Activated T-cell treated with anti-CD3 and anti-CD28 coated beads for 1 hour (primary cell): Measurements from ENCODE around the gene UPK1A.
"Not testable (repeated sequence)": the region's sequence is repeated elsewhere in the genome, so short reads cannot be mapped to it uniquely, and the experiment has no call there.

ENCODE experiments used
- DNase-seq: peaks from one replicate; pipeline ENCODE4 v3.0.0-alpha.2; 2020; ENCODE audit warnings: low read depth

Gene UPK1A

GRCh38 chr19:35644987-35645679 lies 21.2 kb upstream of the UPK1A start:
- DNase-seq = peak; percentile 67

DNA sequence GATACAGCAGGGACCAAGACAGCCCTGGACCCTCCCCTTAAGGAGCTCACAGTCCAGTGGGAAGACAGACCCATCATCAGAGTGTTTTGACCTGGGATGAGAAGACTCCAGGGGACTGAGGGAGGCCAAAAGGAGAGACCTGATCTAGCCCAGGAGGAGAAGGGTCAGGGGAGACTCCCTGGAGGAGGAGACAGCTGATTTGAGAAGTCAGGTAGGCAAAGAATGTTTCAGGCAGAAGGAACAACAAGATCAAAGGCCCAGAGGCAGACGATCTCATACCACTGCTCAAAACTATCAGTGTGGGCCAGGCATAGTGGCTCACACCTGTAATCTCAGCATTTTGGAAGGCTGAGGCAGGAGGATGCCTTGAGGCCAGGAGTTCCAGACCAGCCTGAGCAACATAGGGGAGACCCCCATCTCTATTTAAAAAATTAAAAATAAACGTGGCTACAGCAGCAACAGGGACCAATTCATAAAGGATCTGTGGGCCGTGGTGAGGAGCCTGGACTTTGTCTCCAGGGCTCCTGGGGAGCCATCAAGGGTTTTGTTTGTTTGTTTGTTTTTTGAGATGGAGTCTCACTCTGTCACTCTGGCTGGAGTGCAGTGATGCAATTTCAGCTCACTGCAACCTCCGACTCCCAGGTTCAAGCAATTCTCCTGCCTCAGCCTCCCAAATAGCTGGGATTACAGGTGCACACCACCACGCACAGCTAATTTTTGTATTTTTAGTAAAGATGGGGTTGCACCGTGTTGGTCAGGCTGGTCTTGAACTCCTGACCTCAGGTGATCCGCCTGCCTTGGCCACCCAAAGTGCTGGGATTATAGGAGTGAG lies 20.4 kb upstream of the UPK1A start:
- no peak for DNase-seq

- peak; percentile 79 for DNase-seq
Measured at GRCh38 chr19:35648017-35648961, 18.0 kb upstream of the UPK1A start, which contains the start of gene COX6B1. COX6B1 (plus strand) TSS chr19:35648323; CDS start chr19:35651244, 2,921 bp downstream.

GRCh38 chr19:35650581-35650980 lies 15.7 kb upstream of the UPK1A start:
- DNase-seq = no peak

- DNase-seq = not testable (repeated sequence)
Measured at GRCh38 chr19:35654828-35655227, 11.5 kb upstream of the UPK1A start.

- DNase-seq = no peak
Measured at GRCh38 chr19:35655600-35655999, 10.7 kb upstream of the UPK1A start.

DNA sequence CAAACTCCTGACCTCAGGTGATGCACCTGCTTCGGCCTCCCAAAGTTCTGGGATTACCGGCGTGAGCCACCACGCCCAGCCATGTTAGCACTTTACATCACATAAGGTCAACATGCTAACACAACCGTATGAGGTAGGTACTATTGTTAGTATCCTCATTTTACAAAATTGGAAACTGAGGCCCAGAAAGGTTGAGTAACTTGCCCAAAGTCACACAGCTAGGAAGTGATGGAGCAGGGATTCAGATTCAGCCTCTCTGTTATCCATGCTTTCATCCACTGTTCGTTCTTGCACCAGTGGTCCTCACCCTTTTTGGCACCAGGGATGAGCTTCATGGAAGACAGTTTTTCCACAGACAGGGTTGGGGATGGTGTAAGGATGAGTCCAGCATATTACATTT lies 9.6 kb upstream of the UPK1A start:
- no peak for DNase-seq

DNA sequence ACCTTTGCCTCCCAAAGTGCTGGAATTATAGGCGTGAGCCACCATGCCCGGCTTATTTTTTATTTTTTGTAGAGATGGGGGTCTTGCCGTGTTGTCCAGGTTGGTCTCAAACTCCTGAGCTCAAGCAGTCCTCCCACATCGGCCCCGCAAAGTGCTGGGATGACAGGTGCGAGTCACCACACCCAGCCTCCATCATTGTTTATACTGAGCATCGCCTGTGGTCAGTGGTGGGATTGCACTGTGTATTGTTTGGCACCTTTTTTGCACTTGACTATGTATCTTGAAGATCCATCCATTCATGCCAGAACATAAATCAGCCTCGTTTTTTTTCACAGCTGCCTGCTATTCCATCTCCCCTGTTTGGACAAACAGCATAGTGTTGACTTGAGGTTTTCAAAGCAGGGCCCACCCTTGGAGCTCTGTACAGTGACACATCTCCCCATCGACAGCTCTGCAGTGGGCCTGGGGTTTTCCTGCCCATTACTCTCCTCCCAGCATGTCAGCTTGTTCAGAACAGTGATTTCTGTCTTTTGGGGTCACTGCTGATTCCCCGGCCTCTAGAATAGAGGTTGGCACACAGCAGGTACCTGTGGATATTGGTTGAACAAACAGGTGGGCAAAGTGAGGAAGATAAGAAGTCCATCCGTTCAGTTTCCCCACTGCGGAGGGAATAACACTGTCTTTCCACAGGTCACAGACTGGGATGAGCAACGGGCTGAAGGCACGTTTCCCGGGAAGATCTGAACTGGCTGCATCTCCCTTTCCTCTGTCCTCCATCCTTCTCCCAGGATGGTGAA lies 8.2 kb upstream of the UPK1A start:
- no peak for DNase-seq

- no peak for DNase-seq
Measured at GRCh38 chr19:35661995-35662340, 4.3 kb upstream of the UPK1A start.

DNA sequence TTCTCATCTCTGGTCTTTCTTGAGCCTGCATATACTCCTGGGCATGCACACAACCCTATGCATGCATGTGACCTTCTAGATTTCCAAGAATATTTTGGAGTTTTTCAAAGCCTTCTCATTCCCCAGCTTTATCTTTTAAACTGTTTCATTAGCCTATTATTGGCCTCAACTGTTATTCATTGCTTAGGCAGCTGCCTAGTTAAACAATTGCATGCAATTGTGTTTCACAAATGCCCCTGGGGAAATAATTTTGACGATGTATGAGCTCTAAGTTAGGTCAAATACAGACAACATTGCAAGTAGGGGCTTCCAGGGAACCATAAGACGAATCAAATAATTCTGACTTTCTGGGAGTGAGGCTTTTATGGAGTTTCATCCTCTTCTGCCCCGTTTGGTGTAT lies 2.3 kb upstream of the UPK1A start:
- DNase-seq = no peak

- DNase-seq = no peak
Measured at GRCh38 chr19:35665157-35665556, 1.2 kb upstream of the UPK1A start.

GRCh38 chr19:35665604-35666003 lies 713 bp upstream of the UPK1A start:
- DNase-seq = no peak

- DNase-seq = no peak
Measured at GRCh38 chr19:35669566-35669965, 3.2 kb downstream of the UPK1A start.

- DNase-seq = no peak
Measured at GRCh38 chr19:35669974-35670373, 3.7 kb downstream of the UPK1A start.

DNA sequence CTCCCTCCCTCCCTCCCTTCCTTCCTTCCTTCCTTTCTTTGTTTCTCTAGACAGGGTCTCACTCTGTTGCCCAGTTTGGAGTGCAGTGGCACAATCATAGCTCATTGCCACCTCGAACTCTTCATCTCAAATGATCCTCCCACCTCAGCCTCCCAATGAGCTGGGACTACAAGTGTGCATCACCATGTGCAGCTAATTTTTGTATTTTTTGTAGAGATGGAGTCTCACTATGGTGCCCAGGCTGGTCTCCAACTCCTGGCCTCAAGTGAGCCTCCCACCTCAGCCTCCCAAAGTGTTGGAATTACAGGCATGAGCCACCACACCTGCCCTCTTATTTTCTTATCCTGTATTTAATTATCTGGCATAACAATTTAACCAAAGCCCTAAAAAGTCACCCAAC lies 4.4 kb downstream of the UPK1A start:
- no peak for DNase-seq

GRCh38 chr19:35671818-35672217 lies 5.5 kb downstream of the UPK1A start:
- no peak for DNase-seq

GRCh38 chr19:35673121-35673804 lies 6.9 kb downstream of the UPK1A start:
- DNase-seq = peak; percentile 9

DNA sequence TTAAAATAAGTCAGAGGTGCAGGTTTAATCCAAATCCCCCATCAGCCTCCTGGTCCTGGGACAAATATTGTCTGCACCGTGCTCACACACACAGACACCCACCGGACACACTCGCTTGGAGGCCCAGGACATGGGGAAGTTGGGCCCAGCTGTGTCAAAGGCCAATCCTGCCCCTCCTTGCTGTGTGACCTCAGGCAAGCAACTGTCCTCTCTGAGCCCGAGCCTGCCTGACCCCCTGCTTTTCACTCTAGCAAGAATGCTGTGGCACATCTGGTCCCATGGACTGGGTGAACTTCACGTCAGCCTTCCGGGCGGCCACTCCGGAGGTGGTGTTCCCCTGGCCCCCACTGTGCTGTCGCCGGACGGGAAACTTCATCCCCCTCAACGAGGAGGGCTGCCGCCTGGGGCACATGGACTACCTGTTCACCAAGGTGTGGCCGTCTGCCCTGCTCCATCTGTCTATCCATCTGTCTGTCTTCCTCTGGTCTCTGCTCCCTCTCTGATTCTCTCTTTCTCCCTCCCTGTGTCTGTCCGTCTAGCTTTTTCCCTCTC lies 9.3 kb downstream of the UPK1A start:
- no peak for DNase-seq

GRCh38 chr19:35689836-35690235 lies 23.5 kb downstream of the UPK1A start:
- DNase-seq = no peak

- not testable (repeated sequence) for DNase-seq
Measured at GRCh38 chr19:35691106-35691505, 24.8 kb downstream of the UPK1A start.

DNA sequence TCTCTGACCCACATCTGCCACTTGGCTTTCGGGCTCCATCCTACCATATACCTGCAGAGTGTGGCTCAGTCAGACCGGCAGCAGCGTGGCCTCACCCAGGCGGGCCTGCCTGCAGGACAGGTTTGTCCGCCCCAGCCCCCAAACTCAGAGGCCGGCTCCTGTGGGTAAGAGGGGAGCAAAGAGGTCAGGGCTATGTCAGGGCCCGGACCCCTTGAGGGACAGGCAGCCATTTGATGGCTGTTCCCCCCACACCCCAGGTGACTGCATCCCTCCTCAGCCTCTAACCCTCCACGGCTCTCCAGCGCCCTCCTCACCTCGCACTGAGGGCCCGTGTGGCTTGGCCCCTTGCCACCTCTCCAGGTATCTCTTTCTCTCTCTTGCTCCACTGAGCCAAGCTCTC lies 25.7 kb downstream of the UPK1A start:
- DNase-seq = no peak
